Liver (tissue), 9 donors: Measurements from ENCODE around the gene ADCK1. TPM values are rescaled to one million over a fixed set of nuclear protein-coding genes. Genes with fewer than 3 reads are reported as not detected.

ENCODE experiments used
- DNase-seq: peaks from one replicate; pipeline ENCODE4 v3.0.0-alpha.2; 2017; ENCODE audit warnings: low spot score
- H3K27ac ChIP-seq, 2 donors: one replicate each; pipeline ENCODE4 v1.7.0; 2013; ENCODE audit warnings: inconsistent platforms in 2 of 2, low read length in 2 of 2, control low read depth in 1 of 2, low read depth in 1 of 2, mild to moderate bottlenecking in 1 of 2
- H3K27me3 ChIP-seq, 4 donors: one replicate each; pipeline versions ENCODE4 v1.6.1 to v1.7.0; 2013; ENCODE audit warnings: low read length in 3 of 4, inconsistent platforms in 1 of 4, mild to moderate bottlenecking in 1 of 4, moderate library complexity in 1 of 4; ENCODE audit not compliant: control insufficient read depth in 4 of 4, insufficient read depth in 4 of 4
- H3K36me3 ChIP-seq, 4 donors: one replicate each; pipeline versions ENCODE4 v1.6.1 to v1.7.0; 2013; ENCODE audit warnings: low read length in 3 of 4, mild to moderate bottlenecking in 3 of 4, low read depth in 1 of 4, moderate library complexity in 1 of 4; ENCODE audit not compliant: control insufficient read depth in 4 of 4, insufficient read depth in 3 of 4
- H3K4me1 ChIP-seq, 4 donors: one replicate each; pipeline versions ENCODE4 v1.6.1 to v1.7.0; 2013; ENCODE audit warnings: low read length in 3 of 4, mild to moderate bottlenecking in 3 of 4, moderate library complexity in 1 of 4; ENCODE audit not compliant: control insufficient read depth in 4 of 4, insufficient read depth in 4 of 4
- H3K4me3 ChIP-seq, 3 donors: one replicate each; pipeline versions ENCODE4 v1.6.1 to v1.7.0; 2013; ENCODE audit warnings: low read length in 3 of 3, control low read depth in 1 of 3, low read depth in 1 of 3, mild to moderate bottlenecking in 1 of 3
- H3K9ac ChIP-seq, 2 donors: one replicate each; pipeline ENCODE4 v1.7.0; 2013; ENCODE audit warnings: low read length in 2 of 2, mild to moderate bottlenecking in 2 of 2, moderate library complexity in 2 of 2, control low read depth in 1 of 2, low read depth in 1 of 2
- H3K9me3 ChIP-seq, 4 donors: one replicate each; pipeline versions ENCODE4 v1.6.1 to v1.7.0; 2013; ENCODE audit warnings: low read length in 3 of 4; ENCODE audit not compliant: control insufficient read depth in 4 of 4
- CTCF ChIP-seq: fragments of 150-350 bp; IDR thresholded peaks from 2 replicates; pipeline ENCODE4 v1.5.1; 2017; ENCODE audit warnings: improper control_type of control experiment, low read depth, low read length; ENCODE audit not compliant: missing input control
- EGR1 ChIP-seq, 2 donors: IDR thresholded peaks; 2 replicates each; pipeline ENCODE4 v1.6.1; 2016 to 2018; ENCODE audit warnings: antibody characterized with exemption in 2 of 2, low read depth in 2 of 2
- FOXA1 ChIP-seq: IDR thresholded peaks from 2 replicates; pipeline ENCODE4 v1.6.1; 2016; ENCODE audit warnings: antibody characterized with exemption
- FOXA2 ChIP-seq: IDR thresholded peaks from 2 replicates; pipeline ENCODE4 v1.6.1; 2016; ENCODE audit warnings: antibody characterized with exemption
- GABPA ChIP-seq, 2 donors: IDR thresholded peaks in 1 of 2; conservative IDR thresholded peaks in 1 of 2; 2 replicates each; pipeline ENCODE4 v1.6.1; 2016; ENCODE audit warnings: antibody characterized with exemption in 2 of 2, mild to moderate bottlenecking in 1 of 2, moderate library complexity in 1 of 2
- HNF4A ChIP-seq, 2 donors: conservative IDR thresholded peaks; 2 replicates each; pipeline ENCODE4 v1.6.1; 2016; ENCODE audit warnings: antibody characterized with exemption in 2 of 2, mild to moderate bottlenecking in 2 of 2
- HNF4G ChIP-seq: IDR thresholded peaks from 2 replicates; pipeline ENCODE4 v1.6.1; 2016; ENCODE audit warnings: antibody characterized with exemption
- JUND ChIP-seq, 2 donors: IDR thresholded peaks; 2 replicates each; pipeline ENCODE4 v1.6.1; 2016; ENCODE audit warnings: antibody characterized with exemption in 2 of 2
- MAX ChIP-seq: IDR thresholded peaks from 2 replicates; pipeline ENCODE4 v1.6.1; 2016; ENCODE audit warnings: antibody characterized with exemption
- NR2F2 ChIP-seq: IDR thresholded peaks from 2 replicates; pipeline ENCODE4 v1.6.1; 2016; ENCODE audit warnings: antibody characterized with exemption
- RAD21 ChIP-seq, 2 donors: IDR thresholded peaks; 2 replicates each; pipeline ENCODE4 v1.6.1; 2016; ENCODE audit warnings: antibody characterized with exemption in 2 of 2, mild to moderate bottlenecking in 2 of 2
- RXRA ChIP-seq, 2 donors: IDR thresholded peaks; 2 replicates each; pipeline ENCODE4 v1.6.1; 2017 to 2018; ENCODE audit warnings: antibody characterized with exemption in 2 of 2, mild to moderate bottlenecking in 1 of 2
- SP1 ChIP-seq: IDR thresholded peaks from 2 replicates; pipeline ENCODE4 v1.6.1; 2018; ENCODE audit warnings: antibody characterized with exemption, mild to moderate bottlenecking
- TAF1 ChIP-seq: conservative IDR thresholded peaks from 2 replicates; pipeline ENCODE4 v1.6.1; 2016; ENCODE audit warnings: antibody characterized with exemption, mild to moderate bottlenecking
- YY1 ChIP-seq: IDR thresholded peaks from 2 replicates; pipeline ENCODE4 v1.6.1; 2016; ENCODE audit warnings: antibody characterized with exemption, mild to moderate bottlenecking
- ZBTB33 ChIP-seq: IDR thresholded peaks from 2 replicates; pipeline ENCODE4 v1.6.1; 2016; ENCODE audit warnings: antibody characterized with exemption
- WGBS: extraction: QIAGEN DNeasy Blood & Tissue Kit; methylation state at CpG from one replicate; pipeline ENCODE4 v1.1.7; 2013; 5-methylcytosine and 5-hydroxymethylcytosine counted together
- polyA plus RNA-seq, 2 donors: library from polyadenylated mRNA; stranded (reverse) in 1 of 2; unstranded in 1 of 2; fragments of 200-250 nt in 1 of 2; fragments of >200 nt in 1 of 2; fragmentation: Nextera tagmentation in 1 of 2; extraction: Ambion mirVana in 1 of 2; gene quantifications; one replicate each; pipeline versions ENCODE4 v1.2.1 to v1.2.3, GENCODE V29; 2013 to 2015
- total RNA-seq, 2 donors: library from RNA; depleted of rRNA; stranded (reverse); fragments of >200 nt; gene quantifications; one replicate each; pipeline ENCODE4 v1.2.3, GENCODE V29; 2014
- TF ChIP-seq, protein P1 (sequence below): IDR thresholded peaks from 2 replicates; pipeline ENCODE4 v1.6.1; 2016; ENCODE audit warnings: antibody characterized with exemption, mild to moderate bottlenecking
- TF ChIP-seq, protein P2 (sequence below): IDR thresholded peaks from 2 replicates; pipeline ENCODE4 v1.6.1; 2016; ENCODE audit warnings: antibody characterized with exemption
- donor health status: healthy.
- donor health status: healthy.
- donor health status: healthy.
- donor health status: healthy.
- donor health status: healthy.

The ADCK1 gene
- total and polyA plus RNA-seq, 4 donors, result 4.0 to 4.9 (median 4.4) TPM

GRCh38 chr14:77962731-77963520 is 163.0 kb downstream of the ADCK1 start:
- no peak overlapping the region for H3K9ac ChIP-seq
- TF ChIP-seq, protein P1, sequence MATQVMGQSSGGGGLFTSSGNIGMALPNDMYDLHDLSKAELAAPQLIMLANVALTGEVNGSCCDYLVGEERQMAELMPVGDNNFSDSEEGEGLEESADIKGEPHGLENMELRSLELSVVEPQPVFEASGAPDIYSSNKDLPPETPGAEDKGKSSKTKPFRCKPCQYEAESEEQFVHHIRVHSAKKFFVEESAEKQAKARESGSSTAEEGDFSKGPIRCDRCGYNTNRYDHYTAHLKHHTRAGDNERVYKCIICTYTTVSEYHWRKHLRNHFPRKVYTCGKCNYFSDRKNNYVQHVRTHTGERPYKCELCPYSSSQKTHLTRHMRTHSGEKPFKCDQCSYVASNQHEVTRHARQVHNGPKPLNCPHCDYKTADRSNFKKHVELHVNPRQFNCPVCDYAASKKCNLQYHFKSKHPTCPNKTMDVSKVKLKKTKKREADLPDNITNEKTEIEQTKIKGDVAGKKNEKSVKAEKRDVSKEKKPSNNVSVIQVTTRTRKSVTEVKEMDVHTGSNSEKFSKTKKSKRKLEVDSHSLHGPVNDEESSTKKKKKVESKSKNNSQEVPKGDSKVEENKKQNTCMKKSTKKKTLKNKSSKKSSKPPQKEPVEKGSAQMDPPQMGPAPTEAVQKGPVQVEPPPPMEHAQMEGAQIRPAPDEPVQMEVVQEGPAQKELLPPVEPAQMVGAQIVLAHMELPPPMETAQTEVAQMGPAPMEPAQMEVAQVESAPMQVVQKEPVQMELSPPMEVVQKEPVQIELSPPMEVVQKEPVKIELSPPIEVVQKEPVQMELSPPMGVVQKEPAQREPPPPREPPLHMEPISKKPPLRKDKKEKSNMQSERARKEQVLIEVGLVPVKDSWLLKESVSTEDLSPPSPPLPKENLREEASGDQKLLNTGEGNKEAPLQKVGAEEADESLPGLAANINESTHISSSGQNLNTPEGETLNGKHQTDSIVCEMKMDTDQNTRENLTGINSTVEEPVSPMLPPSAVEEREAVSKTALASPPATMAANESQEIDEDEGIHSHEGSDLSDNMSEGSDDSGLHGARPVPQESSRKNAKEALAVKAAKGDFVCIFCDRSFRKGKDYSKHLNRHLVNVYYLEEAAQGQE, result no peak
- TF ChIP-seq EGR1 (IDR thresholded peaks at IDR 0.05; ENCODE audit: low read depth in 2 of 2), result no peak
- no peak for TF ChIP-seq ZBTB33
- no peak for TF ChIP-seq MAX
- TF ChIP-seq NR2F2, result no peak
- no peak for TF ChIP-seq RXRA (IDR thresholded peaks at IDR 0.05)
- TF ChIP-seq CTCF, result no peak
- no peak for TF ChIP-seq HNF4G
- no peak for TF ChIP-seq TAF1
- TF ChIP-seq, protein P2, sequence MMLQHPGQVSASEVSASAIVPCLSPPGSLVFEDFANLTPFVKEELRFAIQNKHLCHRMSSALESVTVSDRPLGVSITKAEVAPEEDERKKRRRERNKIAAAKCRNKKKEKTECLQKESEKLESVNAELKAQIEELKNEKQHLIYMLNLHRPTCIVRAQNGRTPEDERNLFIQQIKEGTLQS, result no peak
- TF ChIP-seq HNF4A (conservative IDR thresholded peaks at IDR 0.05), result no peak
- no peak for TF ChIP-seq FOXA1
- TF ChIP-seq GABPA (IDR thresholded peaks at IDR 0.05 in 1 of 2, conservative IDR thresholded peaks at IDR 0.05 in 1 of 2), result no peak
- no peak for TF ChIP-seq RAD21 (IDR thresholded peaks at IDR 0.05)
- TF ChIP-seq YY1, result no peak
- TF ChIP-seq JUND (IDR thresholded peaks at IDR 0.05), result no peak
- no peak for TF ChIP-seq FOXA2
- TF ChIP-seq SP1, result no peak
- no peaks in the 10 kb centered on the region for H3K9me3 ChIP-seq
- H3K27me3 ChIP-seq, result peaks cover 0 to 4% (median 0%) of the 10 kb centered on the region in 4 donors
- no peak overlapping the region for H3K4me3 ChIP-seq
- peaks cover 0 to 8% (median 4%) of the 10 kb centered on the region in 4 donors for H3K4me1 ChIP-seq
- 77% methylated on average over 10 of the region's 10 CpGs for whole genome bisulfite sequencing
- no peak overlapping the region for H3K27ac ChIP-seq
- H3K36me3 ChIP-seq, result no peaks in the 10 kb centered on the region
- DNase-seq, result no peak
